22Rv1 (cell line): ENCODE measurements around the gene NANOG.
"Not testable (repeated sequence)": the region's sequence is repeated elsewhere in the genome, so short reads cannot be mapped to it uniquely, and the experiment has no call there.

Experiments
- ZFX ChIP-seq: fragments of 450-650 bp; IDR thresholded peaks from 2 replicates; pipeline ENCODE4 v1.6.1; 2017; ENCODE audit warnings: antibody characterized with exemption, borderline replicate concordance
- TF ChIP-seq, protein P1 (sequence below): fragments of 450-650 bp; IDR thresholded peaks from 2 replicates; pipeline ENCODE4 v1.5.1; 2017; ENCODE audit warnings: mild to moderate bottlenecking

DNA sequence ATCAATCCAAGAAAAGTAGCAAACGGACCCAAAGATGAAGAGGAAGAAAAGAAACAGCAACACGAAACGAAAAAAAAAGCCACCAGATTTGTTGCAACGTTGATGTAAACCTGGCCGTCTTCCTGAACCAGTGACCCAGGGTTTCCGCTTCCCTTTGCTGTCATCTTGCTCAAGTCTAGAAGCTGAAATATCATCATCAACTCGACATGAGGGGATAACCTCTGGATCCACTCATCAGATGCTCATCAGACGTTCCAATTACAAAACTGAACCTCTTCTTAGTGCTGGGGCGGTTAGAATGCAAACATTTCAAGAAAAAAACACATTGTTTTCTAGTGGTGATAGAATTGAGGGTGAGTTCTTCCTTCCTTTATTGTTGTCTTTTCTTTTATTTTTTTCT is 54.4 kb downstream of the NANOG start:
- TF ChIP-seq, protein P1, sequence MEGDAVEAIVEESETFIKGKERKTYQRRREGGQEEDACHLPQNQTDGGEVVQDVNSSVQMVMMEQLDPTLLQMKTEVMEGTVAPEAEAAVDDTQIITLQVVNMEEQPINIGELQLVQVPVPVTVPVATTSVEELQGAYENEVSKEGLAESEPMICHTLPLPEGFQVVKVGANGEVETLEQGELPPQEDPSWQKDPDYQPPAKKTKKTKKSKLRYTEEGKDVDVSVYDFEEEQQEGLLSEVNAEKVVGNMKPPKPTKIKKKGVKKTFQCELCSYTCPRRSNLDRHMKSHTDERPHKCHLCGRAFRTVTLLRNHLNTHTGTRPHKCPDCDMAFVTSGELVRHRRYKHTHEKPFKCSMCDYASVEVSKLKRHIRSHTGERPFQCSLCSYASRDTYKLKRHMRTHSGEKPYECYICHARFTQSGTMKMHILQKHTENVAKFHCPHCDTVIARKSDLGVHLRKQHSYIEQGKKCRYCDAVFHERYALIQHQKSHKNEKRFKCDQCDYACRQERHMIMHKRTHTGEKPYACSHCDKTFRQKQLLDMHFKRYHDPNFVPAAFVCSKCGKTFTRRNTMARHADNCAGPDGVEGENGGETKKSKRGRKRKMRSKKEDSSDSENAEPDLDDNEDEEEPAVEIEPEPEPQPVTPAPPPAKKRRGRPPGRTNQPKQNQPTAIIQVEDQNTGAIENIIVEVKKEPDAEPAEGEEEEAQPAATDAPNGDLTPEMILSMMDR, result not testable (repeated sequence)
- not testable (repeated sequence) for TF ChIP-seq ZFX
